K562 (cell line): Measurements from ENCODE around the gene CSRNP2. TPM values are rescaled to one million over a fixed set of nuclear protein-coding genes. Genes with fewer than 3 reads are reported as not detected.

Source experiments
- BACH1 ChIP-seq: fragments of 200-800 bp; sonication (Bioruptor generic); IDR thresholded peaks from 2 replicates; pipeline ENCODE4 v1.6.1; 2016; ENCODE audit warnings: missing genetic modification characterization, missing compliant biosample characterization
- CEBPB ChIP-seq: fragments of 450-650 bp; IDR thresholded peaks from 2 replicates; pipeline ENCODE4 v1.6.1; 2016; ENCODE audit warnings: missing genetic modification characterization, missing compliant biosample characterization
- EP300 ChIP-seq: IDR thresholded peaks from 2 replicates; pipeline ENCODE4 v1.6.1; 2012; ENCODE audit warnings: low read length, improper control_type of control experiment
- PML ChIP-seq: IDR thresholded peaks from 2 replicates; pipeline ENCODE4 v1.6.1; 2012; ENCODE audit warnings: low read length, inconsistent platforms
- STAT5B ChIP-seq: fragments of 250-450 bp; sonication (Bioruptor Pico); IDR thresholded peaks from 2 replicates; pipeline ENCODE4 v1.8.0; 2021; ENCODE audit warnings: mild to moderate bottlenecking, inconsistent platforms
- polyA plus RNA-seq, 8 experiments: library from polyadenylated mRNA; depleted of rRNA in 4 of 8; stranded (reverse) in 5 of 8; unstranded in 3 of 8; fragments of >200 nt; fragmentation: Nextera tagmentation in 2 of 8; fragmentation: Illumina TruSeq in 1 of 8; extraction: Ambion mirVana in 2 of 8; extraction: Trizol in 1 of 8; gene quantifications; 2 replicates each; pipeline versions ENCODE4 v1.2.1 to v1.2.3, GENCODE V29; 2011 to 2014; ENCODE audit warnings: inconsistent platforms in 1 of 8, missing spikeins in 1 of 8
- total RNA-seq, 7 experiments: library from RNA; depleted of rRNA in 6 of 7; stranded (reverse); fragments of >200 nt in 6 of 7; fragmentation: Illumina TruSeq in 2 of 7; extraction: Trizol in 2 of 7; gene quantifications; 2 replicates each; pipeline versions ENCODE4 v1.2.1 to v1.2.3, GENCODE V29; 2011 to 2021; ENCODE audit warnings: low replicate concordance in 1 of 7
- TF ChIP-seq, protein P1 (sequence below): fragments of 250-450 bp; sonication (Bioruptor Pico); IDR thresholded peaks from 2 replicates; pipeline ENCODE4 v1.5.0; 2020; ENCODE audit warnings: mild to moderate bottlenecking, borderline replicate concordance
- TF ChIP-seq, protein P2 (sequence below): fragments of 450-650 bp; conservative IDR thresholded peaks from 2 replicates; pipeline ENCODE4 v1.6.1; 2016; ENCODE audit warnings: missing genetic modification characterization, low read depth, mild to moderate bottlenecking, missing compliant biosample characterization, moderate library complexity
- TF ChIP-seq, protein P3 (sequence below), 2 experiments: fragments of 200-800 bp in 1 of 2; sonication (Bioruptor generic) in 1 of 2; sonication (generic) in 1 of 2; formaldehyde crosslinking in 1 of 2; IDR thresholded peaks in 1 of 2; conservative IDR thresholded peaks in 1 of 2; 2 replicates each; pipeline versions ENCODE4 v1.5.0 to v1.6.1; 2016 to 2020; ENCODE audit warnings: missing compliant biosample characterization in 1 of 2, missing genetic modification characterization in 1 of 2, missing genetic modification reagents in 1 of 2
- TF ChIP-seq, protein P4 (sequence below): IDR thresholded peaks from 2 replicates; pipeline ENCODE4 v1.6.1; 2012; ENCODE audit warnings: low read depth, low read length, improper control_type of control experiment, borderline replicate concordance

The CSRNP2 gene
- total and polyA plus RNA-seq, 9 of the 15 experiments (the other 6 are each of a cell fraction or from before 2014, with no cell fraction given) = 1.6 to 13.9 (median 5.9) TPM

DNA sequence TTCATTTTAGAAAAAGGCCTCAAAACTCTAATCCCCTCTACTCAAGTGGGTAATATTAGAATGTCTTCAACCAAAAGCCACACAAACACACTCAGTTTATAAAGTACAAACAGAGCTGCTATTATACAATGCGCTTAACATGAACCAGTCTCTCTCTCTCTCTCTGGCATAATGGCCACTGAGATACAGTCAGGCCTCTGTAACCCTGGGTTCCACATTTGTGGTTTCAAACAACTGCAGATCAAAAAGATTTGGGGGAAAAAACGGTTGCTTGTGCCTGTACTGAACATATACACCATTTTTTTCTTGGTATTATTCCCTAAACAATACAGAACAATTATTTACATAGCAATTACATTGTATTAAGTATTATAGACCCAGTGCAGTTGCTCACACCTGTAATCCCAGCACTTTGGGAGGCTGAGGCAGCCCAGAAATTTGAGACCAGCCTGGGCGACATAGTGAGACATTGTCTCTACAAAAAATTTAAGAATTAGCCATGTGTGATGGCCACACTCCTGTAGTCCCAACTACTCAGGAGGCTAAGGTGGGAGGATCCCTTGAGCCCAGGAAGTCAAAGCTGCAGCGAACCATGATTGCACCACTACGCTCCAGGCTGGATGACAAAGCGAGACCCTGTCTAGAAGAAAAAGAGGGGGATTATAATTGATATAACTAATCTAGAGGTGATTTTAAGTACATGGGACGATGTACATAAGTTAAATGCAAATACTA, 62.8 kb downstream of the CSRNP2 start (continued):
- TF ChIP-seq CEBPB (tag) (peak; percentile 74), PML (no peak), STAT5B (CRISPR knock-in tag) (no peak), BACH1 (tag) (0 out of 2 replicates have a peak, but pooled peaks have one; percentile 16), EP300 (0 out of 2 replicates have a peak, but pooled peaks have one; percentile 13)
- TF ChIP-seq, protein P1, sequence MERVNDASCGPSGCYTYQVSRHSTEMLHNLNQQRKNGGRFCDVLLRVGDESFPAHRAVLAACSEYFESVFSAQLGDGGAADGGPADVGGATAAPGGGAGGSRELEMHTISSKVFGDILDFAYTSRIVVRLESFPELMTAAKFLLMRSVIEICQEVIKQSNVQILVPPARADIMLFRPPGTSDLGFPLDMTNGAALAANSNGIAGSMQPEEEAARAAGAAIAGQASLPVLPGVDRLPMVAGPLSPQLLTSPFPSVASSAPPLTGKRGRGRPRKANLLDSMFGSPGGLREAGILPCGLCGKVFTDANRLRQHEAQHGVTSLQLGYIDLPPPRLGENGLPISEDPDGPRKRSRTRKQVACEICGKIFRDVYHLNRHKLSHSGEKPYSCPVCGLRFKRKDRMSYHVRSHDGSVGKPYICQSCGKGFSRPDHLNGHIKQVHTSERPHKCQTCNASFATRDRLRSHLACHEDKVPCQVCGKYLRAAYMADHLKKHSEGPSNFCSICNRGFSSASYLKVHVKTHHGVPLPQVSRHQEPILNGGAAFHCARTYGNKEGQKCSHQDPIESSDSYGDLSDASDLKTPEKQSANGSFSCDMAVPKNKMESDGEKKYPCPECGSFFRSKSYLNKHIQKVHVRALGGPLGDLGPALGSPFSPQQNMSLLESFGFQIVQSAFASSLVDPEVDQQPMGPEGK (CRISPR knock-in tag) = no peak
- TF ChIP-seq, protein P2, sequence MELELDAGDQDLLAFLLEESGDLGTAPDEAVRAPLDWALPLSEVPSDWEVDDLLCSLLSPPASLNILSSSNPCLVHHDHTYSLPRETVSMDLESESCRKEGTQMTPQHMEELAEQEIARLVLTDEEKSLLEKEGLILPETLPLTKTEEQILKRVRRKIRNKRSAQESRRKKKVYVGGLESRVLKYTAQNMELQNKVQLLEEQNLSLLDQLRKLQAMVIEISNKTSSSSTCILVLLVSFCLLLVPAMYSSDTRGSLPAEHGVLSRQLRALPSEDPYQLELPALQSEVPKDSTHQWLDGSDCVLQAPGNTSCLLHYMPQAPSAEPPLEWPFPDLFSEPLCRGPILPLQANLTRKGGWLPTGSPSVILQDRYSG (tag) = 0 out of 2 replicates have a peak, but pooled peaks have one; percentile 62
- TF ChIP-seq, protein P3, sequence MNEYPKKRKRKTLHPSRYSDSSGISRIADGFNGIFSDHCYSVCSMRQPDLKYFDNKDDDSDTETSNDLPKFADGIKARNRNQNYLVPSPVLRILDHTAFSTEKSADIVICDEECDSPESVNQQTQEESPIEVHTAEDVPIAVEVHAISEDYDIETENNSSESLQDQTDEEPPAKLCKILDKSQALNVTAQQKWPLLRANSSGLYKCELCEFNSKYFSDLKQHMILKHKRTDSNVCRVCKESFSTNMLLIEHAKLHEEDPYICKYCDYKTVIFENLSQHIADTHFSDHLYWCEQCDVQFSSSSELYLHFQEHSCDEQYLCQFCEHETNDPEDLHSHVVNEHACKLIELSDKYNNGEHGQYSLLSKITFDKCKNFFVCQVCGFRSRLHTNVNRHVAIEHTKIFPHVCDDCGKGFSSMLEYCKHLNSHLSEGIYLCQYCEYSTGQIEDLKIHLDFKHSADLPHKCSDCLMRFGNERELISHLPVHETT (CRISPR knock-in tag; conservative IDR thresholded peaks at IDR 0.05 in 1 of 2, IDR thresholded peaks at IDR 0.05 in 1 of 2) = 0 out of 4 replicates have a peak, but pooled peaks of 1 of the 2 experiments have one; percentile 56
- TF ChIP-seq, protein P4, sequence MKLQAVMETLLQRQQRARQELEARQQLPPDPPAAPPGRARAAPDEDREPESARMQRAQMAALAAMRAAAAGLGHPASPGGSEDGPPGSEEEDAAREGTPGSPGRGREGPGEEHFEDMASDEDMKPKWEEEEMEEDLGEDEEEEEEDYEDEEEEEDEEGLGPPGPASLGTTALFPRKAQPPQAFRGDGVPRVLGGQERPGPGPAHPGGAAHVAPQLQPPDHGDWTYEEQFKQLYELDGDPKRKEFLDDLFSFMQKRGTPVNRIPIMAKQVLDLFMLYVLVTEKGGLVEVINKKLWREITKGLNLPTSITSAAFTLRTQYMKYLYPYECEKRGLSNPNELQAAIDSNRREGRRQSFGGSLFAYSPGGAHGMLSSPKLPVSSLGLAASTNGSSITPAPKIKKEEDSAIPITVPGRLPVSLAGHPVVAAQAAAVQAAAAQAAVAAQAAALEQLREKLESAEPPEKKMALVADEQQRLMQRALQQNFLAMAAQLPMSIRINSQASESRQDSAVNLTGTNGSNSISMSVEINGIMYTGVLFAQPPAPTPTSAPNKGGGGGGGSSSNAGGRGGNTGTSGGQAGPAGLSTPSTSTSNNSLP = 0 out of 2 replicates have a peak, but pooled peaks have one; percentile 29
- TF ChIP-seq, all 486 proteins: peak for 12
